ENCODE measurements around the gene DVL2. TPM values are rescaled to one million over a fixed set of nuclear protein-coding genes. Genes with fewer than 3 reads are reported as not detected.

Gene DVL2
- polyA plus RNA-seq, 5 donors: 42.5 to 62.9 (median 56.0) TPM

- DNase-seq: no peak
Measured at GRCh38 chr17:7221278-7222092, 12.8 kb downstream of the DVL2 start.

- DNase-seq: no peak
Measured at GRCh38 chr17:7220593-7221277, 13.6 kb downstream of the DVL2 start.

GRCh38 chr17:7219812-7220592 is 14.3 kb downstream of the DVL2 start, which contains the start of the genes ACADVL and DLG4:
Gene ACADVL, plus strand, starts transcription at chr17:7219938. Its CDS starts 47 bp downstream, at chr17:7219985.
Gene DLG4, minus strand, starts transcription at chr17:7219836.
- DNase-seq: peak; percentile 83 to 86

- DNase-seq: no peak
Measured at GRCh38 chr17:7219229-7219811, 15.0 kb downstream of the DVL2 start.

GRCh38 chr17:7218758-7219157 is 15.6 kb downstream of the DVL2 start:
- DNase-seq: no peak

GRCh38 chr17:7218166-7218565 is 16.2 kb downstream of the DVL2 start:
- DNase-seq: no peak

- peak; percentile 82 to 83 for DNase-seq
Measured at GRCh38 chr17:7217113-7217987, 17.0 kb downstream of the DVL2 start.

GRCh38 chr17:7216242-7217112 is 17.8 kb downstream of the DVL2 start:
- DNase-seq: no peak

- no peak for DNase-seq
Measured at GRCh38 chr17:7215652-7216180, 18.6 kb downstream of the DVL2 start.

- DNase-seq: peak in 1 of 2 donors; percentile 87
Measured at GRCh38 chr17:7215136-7215638, 19.1 kb downstream of the DVL2 start.

- peak; percentile 97 to 98 for DNase-seq
Measured at GRCh38 chr17:7214300-7215135, 19.8 kb downstream of the DVL2 start.

- DNase-seq: peak; percentile 84 to 90
Measured at GRCh38 chr17:7213895-7214299, 20.4 kb downstream of the DVL2 start.

GRCh38 chr17:7211491-7212273 is 22.6 kb downstream of the DVL2 start:
- DNase-seq: no peak

- no peak for DNase-seq
Measured at GRCh38 chr17:7208754-7209460, 25.4 kb downstream of the DVL2 start.

- DNase-seq: no peak
Measured at GRCh38 chr17:7208027-7208571, 26.2 kb downstream of the DVL2 start.
